SW480 (cell line): ENCODE results near the gene FKRP.
"Not testable (repeated sequence)": the region's sequence is repeated elsewhere in the genome, so short reads cannot be mapped to it uniquely, and the experiment has no call there.

ENCODE experiments used
- DNase-seq: peaks from one replicate; pipeline ENCODE4 v3.0.0-alpha.2; 2016; ENCODE audit warnings: low spot score

The FKRP gene

GRCh38 chr19:46759817-46760333 lies 14.0 kb downstream of the FKRP start:
- no peak for DNase-seq

DNA sequence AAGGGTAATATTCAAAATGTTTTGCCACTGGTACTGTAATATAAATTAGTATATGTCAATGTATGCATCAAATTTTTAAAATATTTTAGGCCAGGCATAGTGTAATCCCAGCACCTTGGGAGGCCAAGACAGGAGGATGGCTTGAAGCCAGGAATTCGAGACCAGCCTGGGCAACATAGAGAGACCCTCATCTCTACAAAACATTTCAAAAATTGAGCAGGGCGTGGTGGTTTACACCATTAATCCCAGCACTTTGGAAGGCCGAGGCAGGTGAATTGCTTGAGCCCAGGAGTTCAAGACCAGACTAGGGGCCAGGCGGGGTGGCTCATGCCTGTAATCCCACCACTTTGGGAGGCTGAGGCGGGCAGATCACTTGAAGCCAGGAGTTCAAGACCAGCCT lies 14.5 kb downstream of the FKRP start:
- no peak for DNase-seq

- DNase-seq: not testable (repeated sequence)
Observed at GRCh38 chr19:46760897-46761296, 15.0 kb downstream of the FKRP start.

- no peak for DNase-seq
Observed at GRCh38 chr19:46761418-46761831, 15.6 kb downstream of the FKRP start.

GRCh38 chr19:46762245-46762890 lies 16.5 kb downstream of the FKRP start:
- DNase-seq: no peak

GRCh38 chr19:46764817-46765291 lies 19.0 kb downstream of the FKRP start:
- peak; percentile 82 for DNase-seq

GRCh38 chr19:46766569-46767317 lies 20.9 kb downstream of the FKRP start:
- peak; percentile 68 for DNase-seq

- not testable (repeated sequence) for DNase-seq
Observed at GRCh38 chr19:46768746-46769145, 22.9 kb downstream of the FKRP start.

GRCh38 chr19:46772170-46773017 lies 26.5 kb downstream of the FKRP start:
- peak; percentile 76 for DNase-seq

DNA sequence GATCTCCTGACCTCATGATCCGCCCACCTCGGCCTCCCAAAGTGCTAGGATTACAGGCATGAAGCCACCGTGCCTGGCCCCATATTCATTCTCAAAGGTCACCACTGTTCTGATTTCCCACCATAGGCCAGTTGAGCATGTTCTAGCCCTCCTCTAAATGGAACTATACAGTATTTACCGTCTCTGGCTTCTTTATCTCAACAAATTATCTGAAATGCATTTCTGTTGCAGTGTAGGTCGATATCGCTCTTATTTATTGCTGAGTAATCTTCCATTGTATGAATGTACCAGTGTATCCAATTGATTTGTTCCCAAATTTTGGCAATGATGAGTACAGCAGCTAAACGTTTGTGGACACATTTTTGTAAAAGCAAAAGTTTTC lies 27.2 kb downstream of the FKRP start:
- DNase-seq: peak; percentile 85

- no peak for DNase-seq
Observed at GRCh38 chr19:46775642-46776258, 29.9 kb downstream of the FKRP start.

DNA sequence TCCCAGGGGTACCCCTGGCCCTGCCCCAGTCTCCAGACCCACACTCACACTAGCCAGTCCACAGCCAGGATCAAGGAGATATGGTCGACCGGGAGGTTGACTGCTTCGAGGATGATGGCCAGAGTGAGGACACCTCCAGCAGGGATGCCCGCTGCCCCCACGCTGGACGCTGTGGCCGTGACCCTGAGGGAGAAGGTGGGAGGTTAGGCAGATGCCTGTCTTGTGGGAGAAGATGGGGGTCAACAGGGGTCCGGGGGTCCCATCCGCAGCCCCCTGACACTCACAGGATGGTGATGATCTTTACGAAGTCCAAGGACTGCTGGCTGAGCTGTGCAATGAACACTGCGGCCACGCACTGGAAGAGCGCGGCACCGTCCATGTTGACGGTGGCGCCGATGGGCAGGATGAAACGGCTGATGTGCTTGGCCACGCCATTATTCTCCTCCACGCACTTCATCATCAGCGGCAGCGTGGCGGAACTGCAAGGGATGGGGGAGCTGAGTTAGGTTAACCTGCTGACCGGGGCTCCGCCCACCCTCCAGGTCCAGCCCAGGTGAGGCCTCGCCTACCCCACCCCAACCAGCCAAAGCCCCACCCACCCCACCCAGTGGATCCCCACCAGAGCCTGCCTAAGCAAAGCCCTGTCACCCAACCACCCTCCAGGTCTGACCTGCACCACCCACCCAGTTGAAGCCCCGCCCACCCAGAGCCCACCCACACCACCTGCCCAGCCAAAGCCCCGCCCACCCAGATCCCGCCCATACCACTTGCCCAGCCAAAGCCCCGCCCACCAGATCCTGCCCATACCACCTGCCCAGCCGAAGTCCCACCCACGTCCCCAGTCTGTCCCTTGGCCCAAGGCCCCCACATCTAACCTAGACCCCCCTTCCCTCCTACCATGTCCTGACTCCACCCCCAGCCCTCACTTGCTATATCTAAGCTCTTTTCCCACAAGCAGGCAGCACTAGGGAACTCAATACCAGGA lies 31.4 kb downstream of the FKRP start:
- DNase-seq: peak; percentile 75

DNA sequence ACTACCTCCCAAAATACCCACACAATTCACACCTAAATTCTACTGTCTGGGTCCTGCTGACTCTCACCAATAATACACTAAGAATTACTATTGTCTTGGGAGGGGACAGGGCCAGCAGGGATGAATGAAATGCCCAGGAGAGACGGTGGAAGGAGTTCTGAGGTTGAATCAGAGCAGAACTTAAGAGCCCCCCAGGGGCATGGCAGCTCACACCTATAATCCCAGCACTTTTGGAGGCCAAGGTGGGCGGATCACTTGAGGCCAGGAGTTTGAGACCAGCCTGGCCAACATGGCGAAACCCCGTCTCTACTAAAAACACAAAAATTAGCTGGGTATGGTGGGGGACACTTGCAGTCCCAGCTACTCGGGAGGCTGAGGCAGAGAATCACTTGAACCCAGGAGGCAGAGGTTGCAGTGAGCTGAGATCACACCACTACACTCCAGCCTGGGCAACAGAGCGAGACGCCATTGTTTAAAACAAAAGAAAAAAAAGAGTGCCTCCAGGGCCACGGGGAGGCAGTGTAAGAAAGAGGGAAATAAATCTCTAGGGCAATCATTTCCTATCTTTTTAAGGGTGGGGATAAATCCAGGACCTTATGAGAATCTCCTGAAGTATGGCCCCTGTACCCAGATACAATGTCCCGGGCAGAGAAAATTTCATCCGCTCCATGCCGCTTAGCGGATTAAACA lies 32.2 kb downstream of the FKRP start:
- DNase-seq: not testable (repeated sequence)

- no peak for DNase-seq
Observed at GRCh38 chr19:46782355-46783019, 36.6 kb downstream of the FKRP start.

DNA sequence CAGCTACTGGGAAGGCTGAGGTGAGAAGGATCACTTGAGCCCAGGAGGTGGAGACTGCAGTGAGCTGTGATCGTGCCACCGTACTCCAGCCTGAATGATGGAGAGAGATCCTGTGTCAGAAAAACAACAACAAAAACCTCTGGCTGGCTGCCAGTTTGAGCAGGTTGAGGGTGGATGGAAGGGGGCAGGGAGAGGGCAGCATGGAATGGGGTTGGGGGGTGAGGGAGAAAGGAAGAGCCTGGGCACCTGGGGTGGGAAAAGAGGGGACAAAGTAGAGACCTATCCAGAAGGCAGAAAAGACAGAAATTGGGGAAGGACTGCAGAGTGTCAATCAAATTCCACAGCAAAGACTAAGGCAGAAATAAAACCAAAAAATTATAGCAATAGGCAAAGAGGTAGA lies 37.8 kb downstream of the FKRP start:
- DNase-seq: no peak

- peak; percentile 98 for DNase-seq
Observed at GRCh38 chr19:46784262-46785053, 38.6 kb downstream of the FKRP start.

DNA sequence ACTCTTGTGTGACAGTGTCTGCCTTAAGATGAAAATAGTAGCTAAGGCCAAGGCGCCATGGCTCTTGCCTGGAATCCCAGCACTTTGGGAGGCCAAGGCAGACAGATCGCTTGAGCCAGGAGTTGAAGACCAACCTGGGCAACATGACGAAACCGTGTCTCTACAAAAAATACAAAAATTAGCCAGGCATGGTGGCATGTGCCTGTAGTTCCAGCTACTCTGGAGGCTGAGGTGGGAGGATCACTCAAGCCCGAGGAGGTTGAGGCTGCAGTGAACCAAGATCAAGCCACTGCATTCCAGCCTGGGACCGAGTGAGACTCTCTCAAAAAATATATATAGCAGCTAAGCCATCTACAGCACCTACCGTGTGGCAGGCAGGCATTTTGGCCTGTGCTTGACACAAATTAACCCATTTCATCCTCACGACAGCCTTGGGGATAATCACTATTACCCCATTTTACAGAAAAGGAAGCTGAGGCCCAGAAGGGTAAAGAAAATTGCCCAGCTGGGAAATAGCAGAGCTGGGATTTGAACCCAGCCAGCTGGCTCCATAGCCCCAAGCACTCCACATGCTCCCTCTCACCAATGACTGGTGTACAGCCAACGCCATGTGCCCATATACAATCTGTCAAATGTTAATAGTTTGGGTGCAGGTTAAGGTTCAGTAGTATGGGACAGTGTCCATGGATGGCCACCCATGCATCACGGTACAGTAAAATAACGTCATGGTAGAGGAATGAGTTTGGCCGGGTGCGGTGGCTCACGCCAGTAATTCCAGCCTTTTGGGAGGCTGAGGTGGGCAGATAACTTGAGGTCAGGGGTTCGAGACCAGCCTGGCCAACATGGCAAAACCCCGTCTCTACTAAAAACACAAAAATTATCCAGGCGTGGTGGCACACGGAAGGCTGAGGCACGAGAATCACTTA lies 39.5 kb downstream of the FKRP start:
- DNase-seq: no peak

DNA sequence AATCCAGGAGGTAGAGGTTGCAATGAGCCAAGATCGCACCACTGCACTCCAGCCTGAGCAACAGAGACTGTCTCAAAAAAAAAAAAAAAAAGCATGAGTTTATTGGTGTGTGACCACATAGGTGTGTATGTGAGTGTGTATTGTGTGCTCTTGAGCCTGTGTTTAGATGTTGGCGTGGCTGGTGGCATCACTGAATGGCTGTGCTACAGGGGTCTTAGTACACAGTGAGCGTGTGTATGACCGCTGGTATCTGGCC lies 40.1 kb downstream of the FKRP start:
- no peak for DNase-seq
